ENCODE results near the gene INPP5J. TPM values are rescaled to one million over a fixed set of nuclear protein-coding genes. Genes with fewer than 3 reads are reported as not detected.

The INPP5J gene
- total RNA-seq, 3 donors from 2014 or later (not counting 1 experiment from before 2014, with no cell fraction given): not detected

DNA sequence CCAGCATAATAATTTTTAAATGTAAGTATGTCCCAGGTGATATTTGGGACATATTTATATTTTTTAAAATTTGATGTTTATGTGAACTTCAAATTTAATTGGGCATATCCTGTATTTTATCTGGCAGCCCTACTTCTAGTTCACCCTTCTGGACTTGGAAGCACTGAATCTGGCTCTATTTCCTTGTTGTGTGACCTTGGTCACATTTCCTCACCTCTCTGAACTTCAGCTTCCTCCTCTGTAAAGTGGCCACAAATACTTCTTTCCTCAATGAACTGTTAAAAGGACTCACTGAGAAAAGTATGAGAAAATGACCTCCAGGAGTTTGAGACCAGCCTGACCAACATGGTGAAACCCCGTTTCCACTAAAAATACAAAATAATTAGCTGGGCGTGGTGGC, 29.1 kb downstream of the INPP5J start:
- Mint-ChIP-seq H3K27me3 (ENCODE audit: low read depth in 2 of 2) (peaks cover 5 to 10% of the 10 kb centered on the region in 2 donors), H3K9me3 (no peaks in the 10 kb centered on the region)
- TF ChIP-seq, protein P1, sequence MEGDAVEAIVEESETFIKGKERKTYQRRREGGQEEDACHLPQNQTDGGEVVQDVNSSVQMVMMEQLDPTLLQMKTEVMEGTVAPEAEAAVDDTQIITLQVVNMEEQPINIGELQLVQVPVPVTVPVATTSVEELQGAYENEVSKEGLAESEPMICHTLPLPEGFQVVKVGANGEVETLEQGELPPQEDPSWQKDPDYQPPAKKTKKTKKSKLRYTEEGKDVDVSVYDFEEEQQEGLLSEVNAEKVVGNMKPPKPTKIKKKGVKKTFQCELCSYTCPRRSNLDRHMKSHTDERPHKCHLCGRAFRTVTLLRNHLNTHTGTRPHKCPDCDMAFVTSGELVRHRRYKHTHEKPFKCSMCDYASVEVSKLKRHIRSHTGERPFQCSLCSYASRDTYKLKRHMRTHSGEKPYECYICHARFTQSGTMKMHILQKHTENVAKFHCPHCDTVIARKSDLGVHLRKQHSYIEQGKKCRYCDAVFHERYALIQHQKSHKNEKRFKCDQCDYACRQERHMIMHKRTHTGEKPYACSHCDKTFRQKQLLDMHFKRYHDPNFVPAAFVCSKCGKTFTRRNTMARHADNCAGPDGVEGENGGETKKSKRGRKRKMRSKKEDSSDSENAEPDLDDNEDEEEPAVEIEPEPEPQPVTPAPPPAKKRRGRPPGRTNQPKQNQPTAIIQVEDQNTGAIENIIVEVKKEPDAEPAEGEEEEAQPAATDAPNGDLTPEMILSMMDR (IDR thresholded peaks at IDR 0.05): no peak

DNA sequence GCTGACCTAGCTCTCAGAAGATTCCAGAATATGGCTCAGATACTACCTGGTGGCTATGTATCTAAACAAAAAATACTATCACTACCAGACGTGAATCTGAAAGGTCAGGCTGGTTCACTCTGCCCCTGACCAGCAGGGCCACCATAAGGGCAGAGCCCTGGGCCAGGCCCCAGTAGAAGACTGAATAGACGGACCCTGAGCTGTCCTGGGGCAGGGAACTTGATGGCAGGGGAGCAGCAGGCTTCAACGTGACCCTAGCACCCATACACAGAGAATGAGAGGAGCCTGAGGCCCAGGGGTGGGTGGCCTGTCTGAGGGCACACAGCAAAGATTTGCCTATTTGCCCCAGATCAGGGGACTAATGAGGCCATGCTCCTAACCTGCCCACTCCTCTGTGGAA, 30.6 kb downstream of the INPP5J start:
- H3K27me3 ChIP-seq (ENCODE audit: control insufficient read depth, insufficient read depth, low read length): no peaks in the 10 kb centered on the region
- H3K4me1 ChIP-seq (ENCODE audit: control insufficient read depth, insufficient read depth, low read length): no peaks in the 10 kb centered on the region
- no peak overlapping the region for H3K4me3 ChIP-seq (ENCODE audit: low read length)
- TF ChIP-seq, protein P1 (IDR thresholded peaks at IDR 0.05): no peak
- 71% methylated on average over 3 of the region's 3 CpGs for WGBS (ENCODE audit: insufficient coverage)
- no peak overlapping the region for H3K27ac ChIP-seq (ENCODE audit: low read length)
- H3K27me3 Mint-ChIP-seq (ENCODE audit: low read depth in 2 of 2): peaks cover 0 to 5% of the 10 kb centered on the region in 2 donors
- H3K4me1 Mint-ChIP-seq: no peaks in the 10 kb centered on the region
- intact Hi-C loops (cut with micrococcal nuclease): no loop called here
- no peak overlapping the region for H3K4me3 Mint-ChIP-seq
- ATAC-seq (no peak), DNase-seq (no peak)
- H3K36me3 ChIP-seq (ENCODE audit: control insufficient read depth, insufficient read depth, low read length): no peaks in the 10 kb centered on the region
- no peaks in the 10 kb centered on the region for H3K36me3 Mint-ChIP-seq
- H3K9me3 ChIP-seq (ENCODE audit: control insufficient read depth, insufficient read depth, low read length): no peaks in the 10 kb centered on the region
- H3K9me3 Mint-ChIP-seq: no peaks in the 10 kb centered on the region
- H3K27ac Mint-ChIP-seq: no peak overlapping the region

More for the DNA sequence above, 29.1 kb downstream of the INPP5J start:
- H3K4me3 ChIP-seq (ENCODE audit: low read length): no peak overlapping the region
- H3K9me3 ChIP-seq (ENCODE audit: control insufficient read depth, insufficient read depth, low read length): no peaks in the 10 kb centered on the region
- no peaks in the 10 kb centered on the region for H3K4me1 ChIP-seq (ENCODE audit: control insufficient read depth, insufficient read depth, low read length)
- no peaks in the 10 kb centered on the region for H3K36me3 ChIP-seq (ENCODE audit: control insufficient read depth, insufficient read depth, low read length)
- Mint-ChIP-seq H3K36me3 (no peaks in the 10 kb centered on the region), H3K4me1 (no peaks in the 10 kb centered on the region), H3K27ac (no peak overlapping the region), H3K4me3 (no peak overlapping the region)
- H3K27me3 ChIP-seq (ENCODE audit: control insufficient read depth, insufficient read depth, low read length): no peaks in the 10 kb centered on the region
- DNase-seq (no peak), ATAC-seq (no peak)
- 100% methylated on average over 2 of the region's 2 CpGs for WGBS (ENCODE audit: insufficient coverage)
- H3K27ac ChIP-seq (ENCODE audit: low read length): no peak overlapping the region
- intact Hi-C loops (cut with micrococcal nuclease): no loop called here

DNA sequence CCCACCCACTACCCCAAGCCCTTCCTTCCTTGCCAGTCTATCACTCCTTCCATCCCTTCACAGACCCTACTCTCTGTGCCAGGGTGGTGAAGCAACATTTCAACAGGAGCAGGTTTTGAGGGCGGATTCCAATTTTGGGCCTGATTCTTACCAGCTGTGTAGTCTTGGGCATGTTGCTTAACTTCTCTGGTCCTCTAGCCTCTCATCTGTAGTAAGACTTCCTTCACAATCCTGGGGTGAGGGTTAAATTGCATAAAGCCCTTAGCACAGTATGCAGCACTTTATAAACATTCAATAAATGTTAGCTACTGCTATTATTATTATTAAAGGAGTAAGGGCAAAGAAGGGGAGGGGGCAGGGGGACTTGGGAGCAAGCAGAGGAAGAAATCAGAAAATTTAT, 32.2 kb downstream of the INPP5J start:
- peaks cover 0 to 5% of the 10 kb centered on the region in 2 donors for H3K27me3 Mint-ChIP-seq (ENCODE audit: low read depth in 2 of 2)
- H3K4me3 Mint-ChIP-seq: no peak overlapping the region
- TF ChIP-seq, protein P1 (IDR thresholded peaks at IDR 0.05): no peak
- peaks cover 4% of the 10 kb centered on the region for H3K4me1 ChIP-seq (ENCODE audit: control insufficient read depth, insufficient read depth, low read length)
- no peak overlapping the region for H3K27ac ChIP-seq (ENCODE audit: low read length)
- H3K4me3 ChIP-seq (ENCODE audit: low read length): no peak overlapping the region
- H3K9me3 ChIP-seq (ENCODE audit: control insufficient read depth, insufficient read depth, low read length): no peaks in the 10 kb centered on the region
- WGBS (ENCODE audit: insufficient coverage): 94% methylated on average over 1 of the region's 1 CpG
- intact Hi-C loops (cut with micrococcal nuclease): no loop called here
- H3K36me3 Mint-ChIP-seq: no peaks in the 10 kb centered on the region
- H3K4me1 Mint-ChIP-seq: peaks cover 0 to 10% of the 10 kb centered on the region in 2 donors
- no peaks in the 10 kb centered on the region for H3K27me3 ChIP-seq (ENCODE audit: control insufficient read depth, insufficient read depth, low read length)
- ATAC-seq: no peak
- DNase-seq: no peak
- H3K9me3 Mint-ChIP-seq: no peaks in the 10 kb centered on the region
- H3K36me3 ChIP-seq (ENCODE audit: control insufficient read depth, insufficient read depth, low read length): no peaks in the 10 kb centered on the region
- no peak overlapping the region for H3K27ac Mint-ChIP-seq

DNA sequence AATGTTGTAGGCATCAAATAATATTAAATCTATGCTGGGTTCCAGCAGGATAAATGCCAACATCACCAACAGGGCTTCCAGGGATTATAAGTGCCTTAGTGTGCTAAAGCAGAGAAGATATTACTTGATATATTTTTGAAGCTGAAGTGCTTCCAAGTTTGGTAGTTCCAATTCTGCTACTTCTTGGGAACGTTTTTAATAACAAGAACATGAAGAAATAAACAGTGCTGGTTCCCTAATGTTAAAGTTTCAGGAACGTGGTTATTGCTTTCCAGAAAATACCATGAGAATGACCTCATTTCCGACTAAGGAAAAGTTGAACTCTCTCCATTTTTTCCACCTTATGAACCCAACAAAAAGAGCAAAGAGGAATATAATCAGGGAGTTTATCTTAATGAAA, 32.7 kb downstream of the INPP5J start:
- Histone ChIP-seq H3K27me3 (ENCODE audit: control insufficient read depth, insufficient read depth, low read length) (no peaks in the 10 kb centered on the region), H3K36me3 (ENCODE audit: control insufficient read depth, insufficient read depth, low read length) (no peaks in the 10 kb centered on the region), H3K27ac (ENCODE audit: low read length) (no peak overlapping the region), H3K9me3 (ENCODE audit: control insufficient read depth, insufficient read depth, low read length) (no peaks in the 10 kb centered on the region), H3K4me3 (ENCODE audit: low read length) (no peak overlapping the region), H3K4me1 (ENCODE audit: control insufficient read depth, insufficient read depth, low read length) (peaks cover 6% of the 10 kb centered on the region)
- TF ChIP-seq, protein P1 (IDR thresholded peaks at IDR 0.05): no peak
- ATAC-seq (no peak), DNase-seq (no peak)
- Mint-ChIP-seq H3K27me3 (ENCODE audit: low read depth in 2 of 2) (peaks cover 0 to 5% of the 10 kb centered on the region in 2 donors), H3K9me3 (no peaks in the 10 kb centered on the region), H3K4me1 (peaks cover under 1 to 11% of the 10 kb centered on the region in 2 donors), H3K27ac (no peak overlapping the region), H3K4me3 (no peak overlapping the region), H3K36me3 (no peaks in the 10 kb centered on the region)
- 71% methylated on average over 3 of the region's 3 CpGs for WGBS (ENCODE audit: insufficient coverage)
- intact Hi-C loops (cut with micrococcal nuclease): no loop called here
